ENCODE data around the gene KRTAP4-3.

DNA sequence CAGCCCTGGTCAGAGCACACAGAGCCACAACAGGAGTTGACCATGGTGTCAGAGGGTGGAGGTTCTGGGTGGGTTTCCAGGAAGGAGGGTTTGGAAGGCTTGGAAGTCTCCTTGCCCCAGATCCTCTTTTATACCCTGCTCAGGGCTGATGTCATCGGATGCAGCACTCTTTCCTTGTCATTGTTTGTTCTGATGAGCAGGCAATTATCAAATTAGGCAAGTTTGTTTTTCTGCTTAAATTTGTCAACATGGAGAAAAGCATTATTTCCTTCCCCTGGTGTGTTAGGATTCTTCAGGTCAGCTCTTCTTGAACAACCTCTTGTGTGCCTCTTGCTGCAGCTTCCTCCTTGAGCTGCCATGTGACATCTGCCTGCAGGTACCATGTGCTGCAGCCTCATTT, 7.4 kb downstream of the KRTAP4-3 start, which contains the start of gene KRTAP4-4:
- TF ChIP-seq, protein P1, sequence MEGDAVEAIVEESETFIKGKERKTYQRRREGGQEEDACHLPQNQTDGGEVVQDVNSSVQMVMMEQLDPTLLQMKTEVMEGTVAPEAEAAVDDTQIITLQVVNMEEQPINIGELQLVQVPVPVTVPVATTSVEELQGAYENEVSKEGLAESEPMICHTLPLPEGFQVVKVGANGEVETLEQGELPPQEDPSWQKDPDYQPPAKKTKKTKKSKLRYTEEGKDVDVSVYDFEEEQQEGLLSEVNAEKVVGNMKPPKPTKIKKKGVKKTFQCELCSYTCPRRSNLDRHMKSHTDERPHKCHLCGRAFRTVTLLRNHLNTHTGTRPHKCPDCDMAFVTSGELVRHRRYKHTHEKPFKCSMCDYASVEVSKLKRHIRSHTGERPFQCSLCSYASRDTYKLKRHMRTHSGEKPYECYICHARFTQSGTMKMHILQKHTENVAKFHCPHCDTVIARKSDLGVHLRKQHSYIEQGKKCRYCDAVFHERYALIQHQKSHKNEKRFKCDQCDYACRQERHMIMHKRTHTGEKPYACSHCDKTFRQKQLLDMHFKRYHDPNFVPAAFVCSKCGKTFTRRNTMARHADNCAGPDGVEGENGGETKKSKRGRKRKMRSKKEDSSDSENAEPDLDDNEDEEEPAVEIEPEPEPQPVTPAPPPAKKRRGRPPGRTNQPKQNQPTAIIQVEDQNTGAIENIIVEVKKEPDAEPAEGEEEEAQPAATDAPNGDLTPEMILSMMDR (IDR thresholded peaks at IDR 0.05) = no peak
- no peak for TF ChIP-seq POLR2A (IDR thresholded peaks at IDR 0.05)

Measured in uterus (tissue), 2 donors.